ENCODE data around the gene RHOG.

GRCh38 chr11:3832816-3833215 is 7.9 kb downstream of the RHOG start:
- no peak for TF ChIP-seq CTCF (IDR thresholded peaks at IDR 0.05)
- no peak for TF ChIP-seq ATF3 (CRISPR knock-in tag; conservative IDR thresholded peaks at IDR 0.05)
- no peak for TF ChIP-seq ZBTB21 (CRISPR knock-in tag; IDR thresholded peaks at IDR 0.05; ENCODE audit: borderline replicate concordance)
- TF ChIP-seq MLX (CRISPR knock-in tag; IDR thresholded peaks at IDR 0.05), result no peak
- no peak for TF ChIP-seq STAT6 (CRISPR knock-in tag; conservative IDR thresholded peaks at IDR 0.05; ENCODE audit: low read depth)
